K562 (cell line): ENCODE results near the gene PA2G4. TPM values are rescaled to one million over a fixed set of nuclear protein-coding genes. Genes with fewer than 3 reads are reported as not detected.

ENCODE experiments used
- ARID1B ChIP-seq: fragments of 450-650 bp; IDR thresholded peaks from 2 replicates; pipeline ENCODE4 v1.6.1; 2016; ENCODE audit warnings: antibody characterized with exemption, mild to moderate bottlenecking, inconsistent platforms
- ELF2 ChIP-seq: fragments of 250-450 bp; sonication (Bioruptor Pico); IDR thresholded peaks from 2 replicates; pipeline ENCODE4 v1.5.0; 2021; ENCODE audit warnings: mild to moderate bottlenecking
- GTF3C2 ChIP-seq: IDR thresholded peaks from 3 replicates; pipeline ENCODE4 v1.6.1; 2011; ENCODE audit warnings: borderline replicate concordance, mild to moderate bottlenecking, moderate library complexity; ENCODE audit not compliant: insufficient read length; ENCODE audit errors: extremely low read depth
- HCFC1 ChIP-seq: IDR thresholded peaks from 2 replicates; pipeline ENCODE4 v1.6.1; 2012; ENCODE audit warnings: low read depth, low read length, improper control_type of control experiment
- HNRNPLL ChIP-seq: fragments of 200-400 bp; formaldehyde crosslinking; IDR thresholded peaks from 2 replicates; pipeline ENCODE4 v1.6.1; 2017; ENCODE audit warnings: low read length, low read depth, mild to moderate bottlenecking; ENCODE audit not compliant: poor library complexity, severe bottlenecking
- HSF4 ChIP-seq: fragments of 250-450 bp; sonication (Bioruptor Pico); IDR thresholded peaks from 2 replicates; pipeline ENCODE4 v2.1.2; 2022; ENCODE audit warnings: mild to moderate bottlenecking, moderate library complexity, borderline replicate concordance
- KDM1A ChIP-seq, 2 experiments: fragments of 450-650 bp; IDR thresholded peaks; 2 replicates each; pipeline ENCODE4 v1.6.1; 2016; ENCODE audit warnings: mild to moderate bottlenecking in 2 of 2
- KLF10 ChIP-seq: fragments of 250-450 bp; sonication (Bioruptor Pico); IDR thresholded peaks from 2 replicates; pipeline ENCODE4 v1.6.1; 2021; ENCODE audit warnings: matching md5 sums
- MYBL2 ChIP-seq, 2 experiments: fragments of 450-650 bp in 1 of 2; sonication (generic) in 1 of 2; formaldehyde crosslinking in 1 of 2; IDR thresholded peaks; 2 replicates each; pipeline versions ENCODE4 v1.6.1 to v1.8.1; 2017 to 2022; ENCODE audit warnings: borderline replicate concordance in 1 of 2, inconsistent platforms in 1 of 2, low read depth in 1 of 2, mild to moderate bottlenecking in 1 of 2, missing genetic modification reagents in 1 of 2, moderate library complexity in 1 of 2
- NONO ChIP-seq, 2 experiments: fragments of 200-400 bp in 1 of 2; fragments of 450-650 bp in 1 of 2; formaldehyde crosslinking in 1 of 2; IDR thresholded peaks; 2 replicates each; pipeline ENCODE4 v1.6.1; 2017; ENCODE audit warnings: low read depth in 2 of 2, mild to moderate bottlenecking in 2 of 2, moderate library complexity in 2 of 2, low read length in 1 of 2
- PHTF2 ChIP-seq: fragments of 250-450 bp; sonication (Bioruptor Pico); IDR thresholded peaks from 2 replicates; pipeline ENCODE4 v1.5.0; 2021; ENCODE audit warnings: mild to moderate bottlenecking
- POLR3G ChIP-seq: IDR thresholded peaks from 2 replicates; pipeline ENCODE4 v1.6.1; 2011; ENCODE audit not compliant: insufficient read length, insufficient replicate concordance; ENCODE audit errors: extremely low read depth
- RAD21 ChIP-seq, 2 experiments: fragments of 250-450 bp in 1 of 2; fragments of 450-650 bp in 1 of 2; sonication (Bioruptor Pico) in 1 of 2; formaldehyde crosslinking in 1 of 2; IDR thresholded peaks in 1 of 2; conservative IDR thresholded peaks in 1 of 2; 2 replicates each; pipeline versions ENCODE4 v1.4.0 to v1.8.0; 2020 to 2022; ENCODE audit warnings: mild to moderate bottlenecking in 2 of 2, moderate library complexity in 1 of 2
- RCOR1 ChIP-seq, 2 experiments: IDR thresholded peaks; 2 replicates each; pipeline ENCODE4 v1.6.1; 2012; ENCODE audit warnings: low read depth in 2 of 2, low read length in 2 of 2, borderline replicate concordance in 1 of 2, improper control_type of control experiment in 1 of 2
- SMARCA4 ChIP-seq: fragments of 450-650 bp; IDR thresholded peaks from 2 replicates; pipeline ENCODE4 v1.6.1; 2016
- STAT5A ChIP-seq: IDR thresholded peaks from 2 replicates; pipeline ENCODE4 v1.6.1; 2012; ENCODE audit warnings: low read length, inconsistent platforms, borderline replicate concordance
- TEAD4 ChIP-seq, 2 experiments: sonication (generic) in 1 of 2; formaldehyde crosslinking in 1 of 2; IDR thresholded peaks; 2 replicates each; pipeline versions ENCODE4 v1.6.1 to v1.8.0; 2012 to 2022; ENCODE audit warnings: borderline replicate concordance in 1 of 2, inconsistent platforms in 1 of 2, low read length in 1 of 2, mild to moderate bottlenecking in 1 of 2, missing genetic modification reagents in 1 of 2
- ZNF212 ChIP-seq: fragments of 450-650 bp; formaldehyde crosslinking; IDR thresholded peaks from 2 replicates; pipeline ENCODE4 v1.4.0; 2020; ENCODE audit warnings: mild to moderate bottlenecking
- ZNF41 ChIP-seq: fragments of 250-450 bp; sonication (Bioruptor Pico); conservative IDR thresholded peaks from 2 replicates; pipeline ENCODE4 v1.4.0; 2020; ENCODE audit warnings: mild to moderate bottlenecking
- polyA plus RNA-seq, 8 experiments: library from polyadenylated mRNA; depleted of rRNA in 4 of 8; stranded (reverse) in 5 of 8; unstranded in 3 of 8; fragments of >200 nt; fragmentation: Nextera tagmentation in 2 of 8; fragmentation: Illumina TruSeq in 1 of 8; extraction: Ambion mirVana in 2 of 8; extraction: Trizol in 1 of 8; gene quantifications; 2 replicates each; pipeline versions ENCODE4 v1.2.1 to v1.2.3, GENCODE V29; 2011 to 2014; ENCODE audit warnings: inconsistent platforms in 1 of 8, missing spikeins in 1 of 8
- total RNA-seq, 7 experiments: library from RNA; depleted of rRNA in 6 of 7; stranded (reverse); fragments of >200 nt in 6 of 7; fragmentation: Illumina TruSeq in 2 of 7; extraction: Trizol in 2 of 7; gene quantifications; 2 replicates each; pipeline versions ENCODE4 v1.2.1 to v1.2.3, GENCODE V29; 2011 to 2021; ENCODE audit warnings: low replicate concordance in 1 of 7
- TF ChIP-seq, protein P1 (sequence below): fragments of 250-450 bp; sonication (Bioruptor Pico); IDR thresholded peaks from 2 replicates; pipeline ENCODE4 v1.4.0; 2020

The PA2G4 gene
- total and polyA plus RNA-seq, 9 of the 15 experiments (the other 6 are each of a cell fraction or from before 2014, with no cell fraction given), result 230 to 925 (median 638) TPM

GRCh38 chr12:56158926-56159461, 54.6 kb downstream of the PA2G4 start (continued):
- TF ChIP-seq GTF3C2 (no peak), HNRNPLL (no peak), HCFC1 (no peak), RAD21 (CRISPR knock-in tag; conservative IDR thresholded peaks at IDR 0.05 in 1 of 2, IDR thresholded peaks at IDR 0.05 in 1 of 2) (no peak), TEAD4 (IDR thresholded peaks at IDR 0.05; ENCODE audit: low read length) (peak; percentile 22; the same call in 1 of the 2 replicates), TEAD4 (CRISPR knock-in tag; IDR thresholded peaks at IDR 0.05; ENCODE audit: borderline replicate concordance) (no peak), KLF10 (CRISPR knock-in tag) (no peak), POLR3G (no peak), ZNF212 (CRISPR knock-in tag) (no peak), ELF2 (CRISPR knock-in tag) (0 out of 2 replicates have a peak, but pooled peaks have one; percentile 14), RCOR1 (IDR thresholded peaks at IDR 0.05; ENCODE audit: borderline replicate concordance in 1 of 2, low read depth in 2 of 2, low read length in 2 of 2) (no peak), NONO (IDR thresholded peaks at IDR 0.05; ENCODE audit: low read depth in 2 of 2, low read length in 1 of 2) (no peak), MYBL2 (IDR thresholded peaks at IDR 0.05; ENCODE audit: low read depth) (no peak), MYBL2 (CRISPR knock-in tag; IDR thresholded peaks at IDR 0.05; ENCODE audit: borderline replicate concordance) (no peak), ARID1B (no peak), ZNF41 (no peak), PHTF2 (CRISPR knock-in tag) (no peak), STAT5A (no peak), HSF4 (no peak), SMARCA4 (no peak), KDM1A (IDR thresholded peaks at IDR 0.05) (no peak)
- TF ChIP-seq, protein P1, sequence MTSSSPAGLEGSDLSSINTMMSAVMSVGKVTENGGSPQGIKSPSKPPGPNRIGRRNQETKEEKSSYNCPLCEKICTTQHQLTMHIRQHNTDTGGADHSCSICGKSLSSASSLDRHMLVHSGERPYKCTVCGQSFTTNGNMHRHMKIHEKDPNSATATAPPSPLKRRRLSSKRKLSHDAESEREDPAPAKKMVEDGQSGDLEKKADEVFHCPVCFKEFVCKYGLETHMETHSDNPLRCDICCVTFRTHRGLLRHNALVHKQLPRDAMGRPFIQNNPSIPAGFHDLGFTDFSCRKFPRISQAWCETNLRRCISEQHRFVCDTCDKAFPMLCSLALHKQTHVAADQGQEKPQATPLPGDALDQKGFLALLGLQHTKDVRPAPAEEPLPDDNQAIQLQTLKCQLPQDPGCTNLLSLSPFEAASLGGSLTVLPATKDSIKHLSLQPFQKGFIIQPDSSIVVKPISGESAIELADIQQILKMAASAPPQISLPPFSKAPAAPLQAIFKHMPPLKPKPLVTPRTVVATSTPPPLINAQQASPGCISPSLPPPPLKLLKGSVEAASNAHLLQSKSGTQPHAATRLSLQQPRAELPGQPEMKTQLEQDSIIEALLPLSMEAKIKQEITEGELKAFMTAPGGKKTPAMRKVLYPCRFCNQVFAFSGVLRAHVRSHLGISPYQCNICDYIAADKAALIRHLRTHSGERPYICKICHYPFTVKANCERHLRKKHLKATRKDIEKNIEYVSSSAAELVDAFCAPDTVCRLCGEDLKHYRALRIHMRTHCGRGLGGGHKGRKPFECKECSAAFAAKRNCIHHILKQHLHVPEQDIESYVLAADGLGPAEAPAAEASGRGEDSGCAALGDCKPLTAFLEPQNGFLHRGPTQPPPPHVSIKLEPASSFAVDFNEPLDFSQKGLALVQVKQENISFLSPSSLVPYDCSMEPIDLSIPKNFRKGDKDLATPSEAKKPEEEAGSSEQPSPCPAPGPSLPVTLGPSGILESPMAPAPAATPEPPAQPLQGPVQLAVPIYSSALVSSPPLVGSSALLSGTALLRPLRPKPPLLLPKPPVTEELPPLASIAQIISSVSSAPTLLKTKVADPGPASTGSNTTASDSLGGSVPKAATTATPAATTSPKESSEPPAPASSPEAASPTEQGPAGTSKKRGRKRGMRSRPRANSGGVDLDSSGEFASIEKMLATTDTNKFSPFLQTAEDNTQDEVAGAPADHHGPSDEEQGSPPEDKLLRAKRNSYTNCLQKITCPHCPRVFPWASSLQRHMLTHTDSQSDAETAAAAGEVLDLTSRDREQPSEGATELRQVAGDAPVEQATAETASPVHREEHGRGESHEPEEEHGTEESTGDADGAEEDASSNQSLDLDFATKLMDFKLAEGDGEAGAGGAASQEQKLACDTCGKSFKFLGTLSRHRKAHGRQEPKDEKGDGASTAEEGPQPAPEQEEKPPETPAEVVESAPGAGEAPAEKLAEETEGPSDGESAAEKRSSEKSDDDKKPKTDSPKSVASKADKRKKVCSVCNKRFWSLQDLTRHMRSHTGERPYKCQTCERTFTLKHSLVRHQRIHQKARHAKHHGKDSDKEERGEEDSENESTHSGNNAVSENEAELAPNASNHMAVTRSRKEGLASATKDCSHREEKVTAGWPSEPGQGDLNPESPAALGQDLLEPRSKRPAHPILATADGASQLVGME, result no peak
